Heart left ventricle (tissue), 16 donors: ENCODE data around the gene SLC6A11. TPM values are rescaled to one million over a fixed set of nuclear protein-coding genes. Genes with fewer than 3 reads are reported as not detected.

Source experiments
- ATAC-seq, 4 donors: fragments of 200-7000 bp; cut with Tn5 transposase; one replicate each; pipeline ENCODE4 v1.9.1; 2020 to 2022; ENCODE audit warnings: moderate library complexity in 4 of 4, mild to moderate bottlenecking in 3 of 4, moderate number of reproducible peaks in 1 of 4
- DNase-seq, 5 donors: peaks; one replicate each; pipeline ENCODE4 v3.0.0-alpha.2; 2020
- H3K27ac ChIP-seq, 12 donors: fragments of 200-600 bp; sonication (generic) in 4 of 12; one replicate each; pipeline versions ENCODE4 v1.5.0 to v1.8.0; 2016 to 2022; ENCODE audit warnings: mild to moderate bottlenecking in 2 of 12
- H3K27me3 ChIP-seq, 9 donors: fragments of 200-600 bp; sonication (generic) in 2 of 9; one replicate each; pipeline versions ENCODE4 v1.5.1 to v1.8.0; 2016 to 2022; ENCODE audit warnings: mild to moderate bottlenecking in 3 of 9
- H3K36me3 ChIP-seq, 9 donors: fragments of 200-600 bp; sonication (generic) in 2 of 9; one replicate each; pipeline versions ENCODE4 v1.5.0 to v1.8.0; 2018 to 2022; ENCODE audit warnings: mild to moderate bottlenecking in 2 of 9
- H3K4me1 ChIP-seq, 12 donors: fragments of 200-600 bp; sonication (generic) in 4 of 12; one replicate each; pipeline versions ENCODE4 v1.5.0 to v1.8.0; 2016 to 2022; ENCODE audit warnings: mild to moderate bottlenecking in 3 of 12
- H3K4me3 ChIP-seq, 12 donors: fragments of 200-600 bp; sonication (generic) in 4 of 12; one replicate each; pipeline versions ENCODE4 v1.5.0 to v1.8.0; 2017 to 2022; ENCODE audit warnings: mild to moderate bottlenecking in 9 of 12, moderate library complexity in 4 of 12
- H3K9me3 ChIP-seq, 12 donors: fragments of 200-600 bp; sonication (generic) in 4 of 12; one replicate each; pipeline versions ENCODE4 v1.5.0 to v1.8.0; 2016 to 2022; ENCODE audit warnings: mild to moderate bottlenecking in 1 of 12
- CTCF ChIP-seq, 12 donors: fragments of 200-600 bp; sonication (generic) in 4 of 12; IDR thresholded peaks; one replicate each; pipeline versions ENCODE4 v1.5.0 to v1.8.0; 2018 to 2022; ENCODE audit warnings: antibody characterized with exemption in 12 of 12, mild to moderate bottlenecking in 5 of 12
- POLR2A ChIP-seq, 2 donors: fragments of 450-650 bp; IDR thresholded peaks; one replicate each; pipeline ENCODE4 v1.6.1; 2017; ENCODE audit warnings: antibody characterized with exemption in 2 of 2, mild to moderate bottlenecking in 2 of 2, moderate library complexity in 2 of 2
- WGBS, 4 donors: extraction: QIAGEN DNeasy Blood & Tissue Kit in 2 of 4; methylation state at CpG; one replicate each; pipeline versions ENCODE4 v1.1.5 to v1.1.7; 2013 to 2018; 5-methylcytosine and 5-hydroxymethylcytosine counted together
- intact Hi-C, 10 donors: fragments of 100-400 bp; cut with DNase I; formaldehyde crosslinking; loops; one replicate each; pipeline versions ENCODE4 v1.11.1 to v1.14.2; 2022
- polyA plus RNA-seq, 2 donors: library from polyadenylated mRNA; stranded (reverse); fragments of 200-250 nt; gene quantifications; one replicate each; pipeline ENCODE4 v1.2.3, GENCODE V29; 2013
- total RNA-seq, 9 donors: library from RNA; depleted of rRNA in 2 of 9; stranded (reverse); fragments of >200 nt in 2 of 9; fragmentation: NEBNext Ultra II Directional in 3 of 9; extraction: Animal tissue kit (Norgen Biotek cat#: 25700) in 3 of 9; gene quantifications; one replicate each; pipeline versions ENCODE4 v1.1.0 to v1.2.4, GENCODE V29; 2016 to 2023
- donor health status: ischemic (EF 13 %, LVEDD 7.1; RV severe dilation, severe dysfunction).
- donor health status: healthy with polysubstance abuse.
- donor health status: DM: no; HTN: yes; CAD: no.
- donor health status: DM: no; HTN: no; CAD: no.
- donor health status: ischemic (EF 25% LVEDD 6.9; RV normal size, moderate dysfunction).
- donor health status: ischemic (EF 25% LVEDD 5.7; RV mildly dilated, moderate dysfunction).
- donor health status: healthy.
- donor health status: DM: yes; HTN: yes; CAD: no.
- donor health status: ischemic (EF 35%, LVEDD 5.7; RV mildly dilated, moderate dysfunction).
- donor health status: nonischemic (EF 11% LVEDD 7.7; RV severe dilation, severe dysfunction).
- donor health status: DM: yes; HTN: yes; CAD: no.
- donor health status: PGD.
- donor health status: ischemic (EF 29% LVEDD 5.4; RV normal size, mild dysfunction).
- donor health status: nonischemic (EF 23%, LVEDD 6.1; RV moderate dilation, normal function).

The SLC6A11 gene
- total and polyA plus RNA-seq, 11 donors: not detected

- 3 to 9% (median 6%) methylated on average over 4 of the region's 4 CpGs for WGBS, 4 donors
- Histone ChIP-seq H3K4me1 (peaks cover 0 to 25% (median 16%) of the 10 kb centered on the region in 12 donors), H3K27ac (no peak overlapping the region), H3K36me3 (no peaks in the 10 kb centered on the region), H3K27me3 (peaks cover 0 to 4% (median 0%) of the 10 kb centered on the region in 9 donors), H3K9me3 (peaks cover 0 to 5% (median 0%) of the 10 kb centered on the region in 12 donors), H3K4me3 (no peak overlapping the region)
- TF ChIP-seq CTCF (IDR thresholded peaks at IDR 0.05) (no peak), POLR2A (IDR thresholded peaks at IDR 0.05) (no peak)
- ATAC-seq: no peak
- intact Hi-C loops: loop anchor here in 4 of 10 donors (5.0 kb wide), 1 partner anchor 35 kb away; no protein-coding TSS in a partner anchor
- no peak for DNase-seq
These were observed 166.8 kb downstream of the SLC6A11 start for GRCh38 chr3:10982782-10983181.

GRCh38 chr3:10983219-10983916, 167.3 kb downstream of the SLC6A11 start:
- intact Hi-C loops: loop anchor here in 4 of 10 donors (5.0 kb wide), 1 partner anchor 36 kb away; no protein-coding TSS in a partner anchor
- H3K4me3 ChIP-seq: peak overlapping the region in 2 of 12 donors; percentile 8 to 27

GRCh38 chr3:10984371-10984896, 168.4 kb downstream of the SLC6A11 start:
- TF ChIP-seq CTCF (IDR thresholded peaks at IDR 0.05): no peak
- TF ChIP-seq POLR2A (IDR thresholded peaks at IDR 0.05): no peak
- H3K27me3 ChIP-seq: peaks cover 0 to 4% (median 0%) of the 10 kb centered on the region in 9 donors
- no peaks in the 10 kb centered on the region for H3K36me3 ChIP-seq
- peaks cover 0 to 25% (median 16%) of the 10 kb centered on the region in 12 donors for H3K4me1 ChIP-seq
- H3K9me3 ChIP-seq: peaks cover 0 to 5% (median 0%) of the 10 kb centered on the region in 12 donors
- ATAC-seq (no peak), DNase-seq (no peak)
- H3K4me3 ChIP-seq: no peak overlapping the region
- H3K27ac ChIP-seq: no peak overlapping the region
- WGBS, 4 donors: 78 to 94% (median 87%) methylated on average over 1 of the region's 1 CpG
- intact Hi-C loops: loop anchor here in 5 of 10 donors (2.0 to 5.0 kb wide), 2 partner anchors 37 to 40 kb away; no protein-coding TSS in a partner anchor

More at GRCh38 chr3:10983219-10983916, 167.3 kb downstream of the SLC6A11 start:
- Histone ChIP-seq H3K9me3 (peaks cover 0 to 5% (median 0%) of the 10 kb centered on the region in 12 donors), H3K27me3 (peaks cover 0 to 4% (median 0%) of the 10 kb centered on the region in 9 donors), H3K27ac (no peak overlapping the region), H3K36me3 (no peaks in the 10 kb centered on the region), H3K4me1 (peaks cover 0 to 25% (median 16%) of the 10 kb centered on the region in 12 donors)
- WGBS, 4 donors: 23 to 27% (median 25%) methylated on average over 7 of the region's 7 CpGs
- DNase-seq (no peak), ATAC-seq (peak in 3 of 4 donors; percentile 45 to 75 (median 63))
- no peak for TF ChIP-seq POLR2A (IDR thresholded peaks at IDR 0.05)
- peak; percentile 64 to 78 (median 69) for TF ChIP-seq CTCF (IDR thresholded peaks at IDR 0.05)

GRCh38 chr3:10985181-10985580, 169.2 kb downstream of the SLC6A11 start:
- WGBS, 4 donors: 25 to 51% (median 43%) methylated on average over 1 of the region's 1 CpG
- intact Hi-C loops: loop anchor here in 1 of 10 donors (2.0 kb wide), 1 partner anchor 40 kb away; no protein-coding TSS in a partner anchor
- H3K9me3 ChIP-seq: peaks cover 0 to 5% (median 0%) of the 10 kb centered on the region in 12 donors
- TF ChIP-seq POLR2A (IDR thresholded peaks at IDR 0.05) (no peak), CTCF (IDR thresholded peaks at IDR 0.05) (no peak)
- H3K27me3 ChIP-seq: peaks cover 0 to 4% (median 0%) of the 10 kb centered on the region in 9 donors
- no peak overlapping the region for H3K27ac ChIP-seq
- no peaks in the 10 kb centered on the region for H3K36me3 ChIP-seq
- H3K4me1 ChIP-seq: peaks cover 0 to 23% (median 16%) of the 10 kb centered on the region in 12 donors
- ATAC-seq (no peak), DNase-seq (no peak)
- H3K4me3 ChIP-seq: no peak overlapping the region
